CD4-positive, alpha-beta T cell (primary cell): ENCODE measurements around the gene TCF12. TPM values are rescaled to one million over a fixed set of nuclear protein-coding genes. Genes with fewer than 3 reads are reported as not detected.

Source experiments
- ATAC-seq: fragments of 200-7000 bp; cut with Tn5 transposase; one replicate; pipeline ENCODE4 v1.10.0; 2022; ENCODE audit warnings: mild to moderate bottlenecking; ENCODE audit not compliant: poor library complexity
- CTCF ChIA-PET: fragments of 350-600 bp; sonication (Branson Sonifier 250); formaldehyde crosslinking; loops from one replicate; lab custom pipeline; 2021; ENCODE audit warnings: antibody characterized with exemption, inconsistent platforms; lab: Charles Lee
- POLR2A ChIA-PET: fragments of 350-600 bp; sonication (Branson Sonifier 250); formaldehyde crosslinking; loops from one replicate; lab custom pipeline; 2021; ENCODE audit warnings: antibody characterized with exemption, inconsistent platforms; lab: Charles Lee
- DNase-seq, 14 experiments: peaks; one replicate each; pipeline ENCODE4 v3.0.0-alpha.2; 2013 to 2020; ENCODE audit warnings: mixed read lengths in 2 of 14
- H3K27ac ChIP-seq, 2 donors: one replicate each; pipeline versions ENCODE4 v1.5.1 to v1.7.0; 2013; ENCODE audit warnings: low read length in 2 of 2, low read depth in 1 of 2, mild to moderate bottlenecking in 1 of 2
- H3K27me3 ChIP-seq, 2 experiments: 1 replicate in 1 of 2; 2 replicates in 1 of 2; pipeline versions ENCODE4 v1.6.1 to v1.7.0; 2013; ENCODE audit warnings: low read length in 2 of 2, control low read depth in 1 of 2, mild to moderate bottlenecking in 1 of 2, moderate library complexity in 1 of 2; ENCODE audit not compliant: insufficient read depth in 2 of 2, control insufficient read depth in 1 of 2
- H3K36me3 ChIP-seq: one replicate; pipeline ENCODE4 v1.6.1; 2013; ENCODE audit warnings: low read length, control low read depth; ENCODE audit not compliant: insufficient read depth
- H3K4me1 ChIP-seq: one replicate; pipeline ENCODE4 v1.6.1; 2013; ENCODE audit warnings: low read length, control low read depth; ENCODE audit not compliant: insufficient read depth
- H3K4me3 ChIP-seq: one replicate; pipeline ENCODE4 v1.5.1; 2013; ENCODE audit warnings: mild to moderate bottlenecking, low read length, moderate library complexity
- H3K9me3 ChIP-seq, 2 experiments: 1 replicate in 1 of 2; 2 replicates in 1 of 2; pipeline versions ENCODE4 v1.6.1 to v1.7.0; 2013; ENCODE audit warnings: low read length in 2 of 2, mild to moderate bottlenecking in 2 of 2, control low read depth in 1 of 2, moderate library complexity in 1 of 2; ENCODE audit not compliant: control insufficient read depth in 1 of 2, insufficient read depth in 1 of 2
- H3K27ac Mint-ChIP-seq: one replicate; pipeline ENCODE4 v1.8.0; 2020; ENCODE audit warnings: mixed read lengths
- H3K27me3 Mint-ChIP-seq: one replicate; pipeline ENCODE4 v1.8.0; 2021; ENCODE audit warnings: mixed read lengths
- H3K36me3 Mint-ChIP-seq: one replicate; pipeline ENCODE4 v1.8.0; 2021; ENCODE audit warnings: low read depth, mixed read lengths
- H3K4me1 Mint-ChIP-seq: one replicate; pipeline ENCODE4 v1.8.0; 2021; ENCODE audit warnings: low read depth, mixed read lengths
- H3K4me3 Mint-ChIP-seq: one replicate; pipeline ENCODE4 v1.8.0; 2020; ENCODE audit warnings: mild to moderate bottlenecking, mixed read lengths
- H3K9me3 Mint-ChIP-seq: one replicate; pipeline ENCODE4 v1.8.0; 2020; ENCODE audit warnings: mixed read lengths
- intact Hi-C, 2 experiments: fragments of 100-400 bp; cut with DNase I in 1 of 2; cut with micrococcal nuclease in 1 of 2; formaldehyde crosslinking; loops; one replicate each; pipeline versions ENCODE4 v1.15.1 to v1.9.0; 2023 to 2025; cut with DNase I, micrococcal nuclease
- total RNA-seq, 174 experiments: library from RNA in 2 of 174; stranded (reverse) in 2 of 174; gene quantifications; one replicate each; pipeline ENCODE4 v1.2.3 and lab custom pipeline; 2021 to 2026
- TF ChIP-seq, protein P1 (sequence below): fragments of 200-600 bp; IDR thresholded peaks from one replicate; pipeline ENCODE4 v1.8.0; 2022; ENCODE audit warnings: antibody characterized with exemption, mild to moderate bottlenecking

TCF12 gene
- total RNA-seq, 2 experiments from 2014 or later: 54.0 TPM

GRCh38 chr15:57017024-57017423 lies 98.6 kb downstream of the TCF12 start:
- Mint-ChIP-seq H3K4me3 (no peak overlapping the region), H3K4me1 (peaks cover 63% of the 10 kb centered on the region), H3K27ac (no peak overlapping the region), H3K27me3 (no peaks in the 10 kb centered on the region), H3K9me3 (no peaks in the 10 kb centered on the region), H3K36me3 (peaks cover 6% of the 10 kb centered on the region)
- no peaks in the 10 kb centered on the region for H3K27me3 ChIP-seq
- H3K36me3 ChIP-seq: no peaks in the 10 kb centered on the region
- H3K4me1 ChIP-seq: no peaks in the 10 kb centered on the region
- POLR2A ChIA-PET: no interaction called here
- peaks cover 0 to 3% of the 10 kb centered on the region in 2 experiments for H3K9me3 ChIP-seq
- ATAC-seq (no peak), DNase-seq (peak in 1 of 14 experiments; percentile 11)
- no peak overlapping the region for H3K27ac ChIP-seq
- H3K4me3 ChIP-seq: no peak overlapping the region
- CTCF ChIA-PET: no interaction called here
- intact Hi-C loops: no loop called here
- TF ChIP-seq, protein P1, sequence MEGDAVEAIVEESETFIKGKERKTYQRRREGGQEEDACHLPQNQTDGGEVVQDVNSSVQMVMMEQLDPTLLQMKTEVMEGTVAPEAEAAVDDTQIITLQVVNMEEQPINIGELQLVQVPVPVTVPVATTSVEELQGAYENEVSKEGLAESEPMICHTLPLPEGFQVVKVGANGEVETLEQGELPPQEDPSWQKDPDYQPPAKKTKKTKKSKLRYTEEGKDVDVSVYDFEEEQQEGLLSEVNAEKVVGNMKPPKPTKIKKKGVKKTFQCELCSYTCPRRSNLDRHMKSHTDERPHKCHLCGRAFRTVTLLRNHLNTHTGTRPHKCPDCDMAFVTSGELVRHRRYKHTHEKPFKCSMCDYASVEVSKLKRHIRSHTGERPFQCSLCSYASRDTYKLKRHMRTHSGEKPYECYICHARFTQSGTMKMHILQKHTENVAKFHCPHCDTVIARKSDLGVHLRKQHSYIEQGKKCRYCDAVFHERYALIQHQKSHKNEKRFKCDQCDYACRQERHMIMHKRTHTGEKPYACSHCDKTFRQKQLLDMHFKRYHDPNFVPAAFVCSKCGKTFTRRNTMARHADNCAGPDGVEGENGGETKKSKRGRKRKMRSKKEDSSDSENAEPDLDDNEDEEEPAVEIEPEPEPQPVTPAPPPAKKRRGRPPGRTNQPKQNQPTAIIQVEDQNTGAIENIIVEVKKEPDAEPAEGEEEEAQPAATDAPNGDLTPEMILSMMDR: no peak

GRCh38 chr15:57018151-57018550 lies 99.7 kb downstream of the TCF12 start:
- TF ChIP-seq, protein P1: no peak
- ChIA-PET POLR2A (no interaction called here), CTCF (no interaction called here)
- H3K27me3 ChIP-seq: no peaks in the 10 kb centered on the region
- H3K27ac ChIP-seq: no peak overlapping the region
- H3K9me3 ChIP-seq: peaks cover 0 to 3% of the 10 kb centered on the region in 2 experiments
- H3K27ac Mint-ChIP-seq: no peak overlapping the region
- ATAC-seq: no peak
- H3K9me3 Mint-ChIP-seq: peaks cover 3% of the 10 kb centered on the region
- no peak for DNase-seq
- no peak overlapping the region for H3K4me3 ChIP-seq
- H3K4me1 ChIP-seq: no peaks in the 10 kb centered on the region
- no peak overlapping the region for H3K4me3 Mint-ChIP-seq
- H3K27me3 Mint-ChIP-seq: no peaks in the 10 kb centered on the region
- peaks cover 74% of the 10 kb centered on the region for H3K4me1 Mint-ChIP-seq
- intact Hi-C loops: no loop called here
- H3K36me3 Mint-ChIP-seq: peaks cover 13% of the 10 kb centered on the region
- no peaks in the 10 kb centered on the region for H3K36me3 ChIP-seq

- H3K27me3 ChIP-seq: no peaks in the 10 kb centered on the region
- ATAC-seq (no peak), DNase-seq (no peak)
- peaks cover 3% of the 10 kb centered on the region for H3K9me3 Mint-ChIP-seq
- no peaks in the 10 kb centered on the region for H3K36me3 ChIP-seq
- H3K4me3 Mint-ChIP-seq: no peak overlapping the region
- no peaks in the 10 kb centered on the region for H3K27me3 Mint-ChIP-seq
- POLR2A ChIA-PET: no interaction called here
- CTCF ChIA-PET: no interaction called here
- peaks cover 82% of the 10 kb centered on the region for H3K4me1 Mint-ChIP-seq
- no peak overlapping the region for H3K27ac ChIP-seq
- intact Hi-C loops: no loop called here
- H3K9me3 ChIP-seq: peaks cover 0 to 3% of the 10 kb centered on the region in 2 experiments
- no peak overlapping the region for H3K4me3 ChIP-seq
- peaks cover 13% of the 10 kb centered on the region for H3K36me3 Mint-ChIP-seq
- TF ChIP-seq, protein P1: no peak
- no peak overlapping the region for H3K27ac Mint-ChIP-seq
- H3K4me1 ChIP-seq: no peaks in the 10 kb centered on the region
Measured at GRCh38 chr15:57019496-57020160, 101.2 kb downstream of the TCF12 start.
